Large intestine (tissue), 3 donors: ENCODE measurements around the gene C2CD3. TPM values are rescaled to one million over a fixed set of nuclear protein-coding genes. Genes with fewer than 3 reads are reported as not detected.
A peak's percentile ranks its signal among the peaks of the same experiment; 100 is the strongest.

Experiments
- DNase-seq, 2 donors: peaks; one replicate each; pipeline versions ENCODE4 v3.0.0 to v3.0.0-alpha.2; 2013
- H3K27ac ChIP-seq: one replicate; pipeline ENCODE4 v1.5.1; 2013; ENCODE audit warnings: low read length
- H3K27me3 ChIP-seq: 2 replicates; pipeline ENCODE4 v1.6.1; 2013; ENCODE audit warnings: low read length; ENCODE audit not compliant: control insufficient read depth, insufficient read depth
- H3K36me3 ChIP-seq: 2 replicates; pipeline ENCODE4 v1.6.1; 2013; ENCODE audit warnings: low read length; ENCODE audit not compliant: control insufficient read depth, insufficient read depth
- H3K4me1 ChIP-seq: one replicate; pipeline ENCODE4 v1.6.1; 2013; ENCODE audit warnings: low read length; ENCODE audit not compliant: control insufficient read depth, insufficient read depth
- H3K4me3 ChIP-seq: one replicate; pipeline ENCODE4 v1.5.1; 2013; ENCODE audit warnings: low read length
- H3K9me3 ChIP-seq: one replicate; pipeline ENCODE4 v1.6.1; 2013; ENCODE audit warnings: mild to moderate bottlenecking, low read depth, low read length, moderate library complexity; ENCODE audit not compliant: control insufficient read depth
- WGBS: methylation state at CpG from one replicate; pipeline ENCODE4 v1.1.5; 2013; ENCODE audit warnings: low lambda C conversion rate; ENCODE audit not compliant: insufficient coverage; 5-methylcytosine and 5-hydroxymethylcytosine counted together
- polyA plus RNA-seq: library from polyadenylated mRNA; unstranded; fragments of 120-200 nt; gene quantifications from one replicate; pipeline ENCODE4 v1.2.1, GENCODE V29; 2013

C2CD3 gene
- polyA plus RNA-seq, 1 donor, result 12.3 TPM

- Histone ChIP-seq H3K9me3 (no peaks in the 10 kb centered on the region), H3K36me3 (peaks cover 5% of the 10 kb centered on the region), H3K4me1 (peaks cover 20% of the 10 kb centered on the region), H3K27me3 (no peaks in the 10 kb centered on the region), H3K4me3 (no peak overlapping the region), H3K27ac (no peak overlapping the region)
- DNase-seq, result no peak
- no CpG with 5 or more reads among the region's 6 CpGs for WGBS
Observed at GRCh38 chr11:74021998-74022397, 148.8 kb downstream of the C2CD3 start.

- DNase-seq, result no peak
- Histone ChIP-seq H3K27me3 (no peaks in the 10 kb centered on the region), H3K4me1 (peaks cover 20% of the 10 kb centered on the region), H3K4me3 (no peak overlapping the region), H3K27ac (no peak overlapping the region), H3K9me3 (no peaks in the 10 kb centered on the region), H3K36me3 (peaks cover 10% of the 10 kb centered on the region)
- 92% methylated on average over 2 of the region's 4 CpGs for WGBS
Observed at GRCh38 chr11:74020539-74020938, 150.3 kb downstream of the C2CD3 start.

- Histone ChIP-seq H3K27ac (no peak overlapping the region), H3K4me3 (no peak overlapping the region), H3K36me3 (peaks cover 9% of the 10 kb centered on the region), H3K4me1 (peaks cover 20% of the 10 kb centered on the region), H3K27me3 (no peaks in the 10 kb centered on the region), H3K9me3 (no peaks in the 10 kb centered on the region)
- no CpG with 5 or more reads among the region's 4 CpGs for WGBS
- DNase-seq, result no peak
Observed at GRCh38 chr11:74019860-74020259, 150.9 kb downstream of the C2CD3 start.

GRCh38 chr11:74019104-74019738 lies 151.6 kb downstream of the C2CD3 start:
- no peaks in the 10 kb centered on the region for H3K9me3 ChIP-seq
- no peaks in the 10 kb centered on the region for H3K27me3 ChIP-seq
- DNase-seq, result peak; percentile 44 to 80
- H3K27ac ChIP-seq, result peak overlapping the region; percentile 50
- WGBS, result no CpG with 5 or more reads among the region's 4 CpGs
- peaks cover 20% of the 10 kb centered on the region for H3K4me1 ChIP-seq
- peaks cover 10% of the 10 kb centered on the region for H3K36me3 ChIP-seq
- no peak overlapping the region for H3K4me3 ChIP-seq

- DNase-seq, result peak; percentile 85 to 96
- Histone ChIP-seq H3K36me3 (peaks cover 12% of the 10 kb centered on the region), H3K4me3 (no peak overlapping the region), H3K9me3 (no peaks in the 10 kb centered on the region), H3K27me3 (no peaks in the 10 kb centered on the region), H3K4me1 (peaks cover 20% of the 10 kb centered on the region), H3K27ac (peak overlapping the region; percentile 50)
- WGBS, result no CpG with 5 or more reads among the region's 9 CpGs
Observed at GRCh38 chr11:74018331-74019005, 152.3 kb downstream of the C2CD3 start.

- DNase-seq, result no peak
- peaks cover 20% of the 10 kb centered on the region for H3K4me1 ChIP-seq
- WGBS, result no CpG with 5 or more reads among the region's 3 CpGs
- no peaks in the 10 kb centered on the region for H3K27me3 ChIP-seq
- H3K9me3 ChIP-seq, result no peaks in the 10 kb centered on the region
- no peak overlapping the region for H3K27ac ChIP-seq
- no peak overlapping the region for H3K4me3 ChIP-seq
- peaks cover 16% of the 10 kb centered on the region for H3K36me3 ChIP-seq
Observed at GRCh38 chr11:74017631-74018030, 153.2 kb downstream of the C2CD3 start.

- WGBS, result no CpG with 5 or more reads among the region's 5 CpGs
- no peak for DNase-seq
- no peaks in the 10 kb centered on the region for H3K9me3 ChIP-seq
- H3K4me3 ChIP-seq, result no peak overlapping the region
- H3K27ac ChIP-seq, result no peak overlapping the region
- H3K36me3 ChIP-seq, result peaks cover 18% of the 10 kb centered on the region
- H3K4me1 ChIP-seq, result peaks cover 20% of the 10 kb centered on the region
- no peaks in the 10 kb centered on the region for H3K27me3 ChIP-seq
Observed at GRCh38 chr11:74015919-74016684, 154.7 kb downstream of the C2CD3 start.

- no peaks in the 10 kb centered on the region for H3K27me3 ChIP-seq
- no peaks in the 10 kb centered on the region for H3K9me3 ChIP-seq
- no peak overlapping the region for H3K27ac ChIP-seq
- no peak overlapping the region for H3K4me3 ChIP-seq
- peaks cover 18% of the 10 kb centered on the region for H3K36me3 ChIP-seq
- no peak for DNase-seq
- peaks cover 20% of the 10 kb centered on the region for H3K4me1 ChIP-seq
- WGBS, result no CpG with 5 or more reads among the region's 2 CpGs
Observed at GRCh38 chr11:74014880-74015279, 155.9 kb downstream of the C2CD3 start.

GRCh38 chr11:74013141-74013540 lies 157.7 kb downstream of the C2CD3 start:
- H3K4me3 ChIP-seq, result no peak overlapping the region
- no peak overlapping the region for H3K27ac ChIP-seq
- H3K36me3 ChIP-seq, result peaks cover 18% of the 10 kb centered on the region
- no peaks in the 10 kb centered on the region for H3K27me3 ChIP-seq
- no CpG with 5 or more reads among the region's 8 CpGs for whole genome bisulfite sequencing
- H3K4me1 ChIP-seq, result peaks cover 3% of the 10 kb centered on the region
- H3K9me3 ChIP-seq, result no peaks in the 10 kb centered on the region
- no peak for DNase-seq

GRCh38 chr11:74012074-74012809 lies 158.6 kb downstream of the C2CD3 start:
- DNase-seq, result no peak
- H3K4me3 ChIP-seq, result no peak overlapping the region
- no peaks in the 10 kb centered on the region for H3K4me1 ChIP-seq
- no peaks in the 10 kb centered on the region for H3K27me3 ChIP-seq
- WGBS, result no CpG with 5 or more reads among the region's 14 CpGs
- no peaks in the 10 kb centered on the region for H3K9me3 ChIP-seq
- no peak overlapping the region for H3K27ac ChIP-seq
- H3K36me3 ChIP-seq, result peaks cover 18% of the 10 kb centered on the region
